ENCODE data around the gene FMO3.

DNA sequence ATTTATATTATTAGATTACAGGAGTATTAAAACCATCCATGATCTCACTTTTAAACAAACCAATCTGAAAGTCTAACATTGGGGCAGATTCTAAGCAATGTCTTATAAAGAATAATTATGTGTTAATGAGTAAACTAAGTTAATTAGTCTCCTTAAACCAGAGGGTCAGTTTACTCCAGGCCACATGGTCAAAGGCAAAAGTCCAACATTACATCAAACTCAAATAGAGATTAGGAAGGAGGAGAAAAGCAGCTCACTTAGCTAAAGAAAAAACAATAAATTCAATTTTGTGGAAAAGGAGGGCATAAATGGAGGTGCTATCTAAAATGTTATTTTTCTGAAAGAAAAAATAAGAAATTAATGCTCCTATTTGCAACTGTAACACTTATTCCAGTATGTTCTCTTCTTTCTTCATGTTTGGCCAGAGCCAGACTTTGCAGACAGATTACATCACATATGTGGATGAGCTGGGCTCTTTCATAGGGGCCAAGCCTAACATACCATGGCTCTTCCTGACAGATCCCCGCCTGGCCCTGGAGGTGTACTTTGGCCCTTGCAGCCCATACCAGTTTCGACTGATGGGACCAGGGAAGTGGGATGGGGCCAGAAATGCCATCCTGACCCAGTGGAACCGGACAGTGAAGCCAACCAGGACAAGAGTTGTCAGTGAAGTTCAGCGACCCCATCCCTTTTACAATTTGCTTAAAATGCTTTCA is 70.1 kb downstream of the FMO3 start:
- TF ChIP-seq, protein P1, sequence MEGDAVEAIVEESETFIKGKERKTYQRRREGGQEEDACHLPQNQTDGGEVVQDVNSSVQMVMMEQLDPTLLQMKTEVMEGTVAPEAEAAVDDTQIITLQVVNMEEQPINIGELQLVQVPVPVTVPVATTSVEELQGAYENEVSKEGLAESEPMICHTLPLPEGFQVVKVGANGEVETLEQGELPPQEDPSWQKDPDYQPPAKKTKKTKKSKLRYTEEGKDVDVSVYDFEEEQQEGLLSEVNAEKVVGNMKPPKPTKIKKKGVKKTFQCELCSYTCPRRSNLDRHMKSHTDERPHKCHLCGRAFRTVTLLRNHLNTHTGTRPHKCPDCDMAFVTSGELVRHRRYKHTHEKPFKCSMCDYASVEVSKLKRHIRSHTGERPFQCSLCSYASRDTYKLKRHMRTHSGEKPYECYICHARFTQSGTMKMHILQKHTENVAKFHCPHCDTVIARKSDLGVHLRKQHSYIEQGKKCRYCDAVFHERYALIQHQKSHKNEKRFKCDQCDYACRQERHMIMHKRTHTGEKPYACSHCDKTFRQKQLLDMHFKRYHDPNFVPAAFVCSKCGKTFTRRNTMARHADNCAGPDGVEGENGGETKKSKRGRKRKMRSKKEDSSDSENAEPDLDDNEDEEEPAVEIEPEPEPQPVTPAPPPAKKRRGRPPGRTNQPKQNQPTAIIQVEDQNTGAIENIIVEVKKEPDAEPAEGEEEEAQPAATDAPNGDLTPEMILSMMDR (IDR thresholded peaks at IDR 0.05; ENCODE audit: low read depth, low read length, poor library complexity, severe bottlenecking): no peak
- TF ChIP-seq EZH2phosphoT487 (IDR thresholded peaks at IDR 0.05; ENCODE audit: borderline replicate concordance, low read length): no peak
